Upper lobe of right lung (tissue), 1 donor: ENCODE results near the gene IFNA1. TPM values are rescaled to one million over a fixed set of nuclear protein-coding genes. Genes with fewer than 3 reads are reported as not detected.

ENCODE experiments used
- total RNA-seq: library from RNA; stranded (reverse); fragmentation: NEBNext Ultra II Directional; extraction: Animal tissue kit (Norgen Biotek cat#: 25700); gene quantifications from one replicate; pipeline ENCODE4 v1.2.1, GENCODE V29; 2021
- donor health status: DM: no; HTN: yes; CAD: no; lungs with severe emphysema.

IFNA1 gene
- total RNA-seq, 1 donor from 2014 or later = not detected

Other genes starting within 250 kb of the IFNA1 start
- gene IFNA7, start 238.2 kb upstream of the IFNA1 start, total RNA-seq = not detected
- gene IFNA10, start 233.3 kb upstream of the IFNA1 start, total RNA-seq = not detected
- not detected for gene IFNA16, start 223.1 kb upstream of the IFNA1 start, total RNA-seq
- not detected for gene IFNA17, start 212.2 kb upstream of the IFNA1 start, total RNA-seq
- not detected for gene IFNA14, start 200.4 kb upstream of the IFNA1 start, total RNA-seq
- not detected for gene IFNA5, start 135.1 kb upstream of the IFNA1 start, total RNA-seq
- gene KLHL9, start 105.0 kb upstream of the IFNA1 start, total RNA-seq = 22.2 TPM
- not detected for gene IFNA6, start 89.6 kb upstream of the IFNA1 start, total RNA-seq
- not detected for gene IFNA13, start 72.4 kb upstream of the IFNA1 start, total RNA-seq
- not detected for gene IFNA2, start 55.0 kb upstream of the IFNA1 start, total RNA-seq
- gene IFNA8, start 31.3 kb upstream of the IFNA1 start, total RNA-seq = not detected
- gene IFNE, start 41.9 kb downstream of the IFNA1 start, total RNA-seq = not detected